Hepatocyte (in vitro differentiated cells): ENCODE results near the gene SYNGR2. TPM values are rescaled to one million over a fixed set of nuclear protein-coding genes. Genes with fewer than 3 reads are reported as not detected.

Source experiments
- DNase-seq: peaks from one replicate; pipeline ENCODE4 v3.0.0-alpha.2; 2016; ENCODE audit warnings: low spot score
- H2AFZ ChIP-seq: fragments of 200-600 bp; sonication (generic); 2 replicates; pipeline ENCODE4 v1.6.0; 2016; ENCODE audit warnings: antibody characterized with exemption, mild to moderate bottlenecking
- H3K27ac ChIP-seq: fragments of 200-600 bp; sonication (generic); 2 replicates; pipeline ENCODE4 v1.5.1; 2016; ENCODE audit warnings: mild to moderate bottlenecking
- H3K27me3 ChIP-seq: fragments of 200-600 bp; sonication (generic); 2 replicates; pipeline ENCODE4 v1.6.1; 2016
- H3K36me3 ChIP-seq: fragments of 200-600 bp; sonication (generic); replicated peaks from 2 replicates; pipeline ENCODE4 v1.5.1; 2016; ENCODE audit warnings: low read depth; ENCODE audit not compliant: insufficient read depth
- H3K4me1 ChIP-seq: fragments of 200-600 bp; sonication (generic); 2 replicates; pipeline ENCODE4 v1.5.1; 2016; ENCODE audit warnings: mild to moderate bottlenecking, moderate library complexity; ENCODE audit not compliant: insufficient read depth
- H3K4me2 ChIP-seq: fragments of 200-600 bp; sonication (generic); 2 replicates; pipeline ENCODE4 v1.6.0; 2016
- H3K4me3 ChIP-seq: fragments of 200-600 bp; sonication (generic); 2 replicates; pipeline ENCODE4 v1.5.1; 2016; ENCODE audit warnings: mild to moderate bottlenecking
- H3K79me2 ChIP-seq: fragments of 200-600 bp; sonication (generic); 2 replicates; pipeline ENCODE4 v1.6.0; 2017; ENCODE audit warnings: mild to moderate bottlenecking
- H3K9me2 ChIP-seq: fragments of 200-600 bp; sonication (generic); replicated peaks from 2 replicates; pipeline ENCODE4 v1.6.0; 2017; ENCODE audit warnings: mild to moderate bottlenecking; ENCODE audit not compliant: insufficient read depth
- H3K9me3 ChIP-seq: fragments of 200-600 bp; sonication (generic); 2 replicates; pipeline ENCODE4 v1.5.1; 2016; ENCODE audit warnings: low read depth, mild to moderate bottlenecking
- H4K20me1 ChIP-seq: fragments of 200-600 bp; sonication (generic); 2 replicates; pipeline ENCODE4 v1.6.0; 2016; ENCODE audit warnings: mild to moderate bottlenecking; ENCODE audit not compliant: insufficient read depth, poor library complexity, severe bottlenecking
- CTCF ChIP-seq: fragments of 200-600 bp; sonication (generic); IDR thresholded peaks from 2 replicates; pipeline ENCODE4 v1.5.1; 2016; ENCODE audit warnings: antibody characterized with exemption, mild to moderate bottlenecking; ENCODE audit not compliant: poor library complexity
- EZH2 ChIP-seq: fragments of 200-600 bp; sonication (generic); IDR thresholded peaks from 2 replicates; pipeline ENCODE4 v1.6.1; 2016; ENCODE audit warnings: antibody characterized with exemption, mild to moderate bottlenecking, borderline replicate concordance
- EZH2phosphoT487 ChIP-seq: fragments of 200-600 bp; sonication (generic); IDR thresholded peaks from one replicate; pipeline ENCODE4 v1.6.1; 2018; ENCODE audit warnings: antibody characterized with exemption, mild to moderate bottlenecking, low read depth, moderate library complexity; ENCODE audit not compliant: unreplicated experiment, severe bottlenecking
- WGBS: methylation state at CpG from one replicate; pipeline ENCODE4 v1.1.6; 2016; ENCODE audit warnings: low lambda C conversion rate; ENCODE audit errors: missing lambda C conversion rate; 5-methylcytosine and 5-hydroxymethylcytosine counted together
- polyA plus RNA-seq: library from polyadenylated mRNA; unstranded; fragments of >200 nt; fragmentation: Nextera tagmentation; extraction: Ambion mirVana; gene quantifications from 2 replicates; pipeline ENCODE4 v1.2.1, GENCODE V29; 2016
- total RNA-seq: library from RNA; depleted of rRNA; stranded (reverse); fragments of >200 nt; gene quantifications from 2 replicates; pipeline ENCODE4 v1.2.3, GENCODE V29; 2014

SYNGR2 gene
- total and polyA plus RNA-seq, 2 experiments from 2014 or later = 48.3 to 160 TPM

DNA sequence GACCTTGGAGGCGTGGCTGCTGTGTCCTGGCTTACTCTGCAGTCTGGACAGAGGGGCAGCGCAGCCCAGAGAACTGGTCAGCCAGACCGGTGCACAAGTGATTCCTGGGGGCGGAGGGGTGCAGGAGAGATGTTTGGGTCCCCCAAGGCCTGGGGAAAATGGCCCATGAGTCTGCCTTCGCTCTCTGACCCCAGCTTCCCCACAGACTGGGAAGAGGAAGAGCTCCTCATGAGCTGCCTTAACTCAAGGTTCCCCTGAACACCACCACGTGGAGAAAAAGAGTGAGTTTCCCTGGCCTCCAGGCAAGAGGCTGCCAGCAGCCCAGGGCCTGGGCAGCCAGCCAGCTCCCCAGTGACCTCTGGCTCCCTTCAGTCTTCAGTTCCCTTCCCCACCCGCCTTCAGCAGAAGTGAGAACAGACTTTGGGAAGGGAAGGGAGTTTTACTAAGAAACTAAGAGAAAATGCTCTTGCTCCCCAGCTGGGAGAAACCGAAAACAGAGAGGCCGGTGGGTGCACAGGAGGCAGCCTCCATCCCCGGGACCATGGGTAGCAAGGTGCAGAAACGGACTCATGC is 24.1 kb upstream of the SYNGR2 start:
- Histone ChIP-seq H2AFZ (no peak overlapping the region), H3K4me1 (peaks cover 22% of the 10 kb centered on the region), H3K4me3 (no peak overlapping the region), H3K27ac (no peak overlapping the region), H3K27me3 (no peaks in the 10 kb centered on the region), H3K79me2 (no peaks in the 10 kb centered on the region), H3K36me3 (no peaks in the 10 kb centered on the region), H3K4me2 (no peak overlapping the region), H3K9me2 (no peaks in the 10 kb centered on the region), H4K20me1 (no peaks in the 10 kb centered on the region), H3K9me3 (no peaks in the 10 kb centered on the region)
- WGBS = 81% methylated on average over 11 of the region's 11 CpGs
- TF ChIP-seq EZH2phosphoT487 = no peak
- TF ChIP-seq CTCF = no peak
- TF ChIP-seq EZH2 = no peak
- peak; percentile 80 for DNase-seq

GRCh38 chr17:78144736-78145641 is 23.4 kb upstream of the SYNGR2 start:
- Histone ChIP-seq H3K36me3 (no peaks in the 10 kb centered on the region), H3K9me3 (no peaks in the 10 kb centered on the region), H3K4me1 (peaks cover 22% of the 10 kb centered on the region), H2AFZ (no peak overlapping the region), H3K4me3 (no peak overlapping the region), H3K9me2 (no peaks in the 10 kb centered on the region), H3K27me3 (no peaks in the 10 kb centered on the region), H3K4me2 (no peak overlapping the region), H3K27ac (no peak overlapping the region), H4K20me1 (no peaks in the 10 kb centered on the region), H3K79me2 (no peaks in the 10 kb centered on the region)
- 78% methylated on average over 18 of the region's 18 CpGs for WGBS
- TF ChIP-seq EZH2phosphoT487 (no peak), EZH2 (no peak), CTCF (no peak)
- DNase-seq = no peak

GRCh38 chr17:78146471-78146869 is 21.9 kb upstream of the SYNGR2 start:
- no peaks in the 10 kb centered on the region for H3K27me3 ChIP-seq
- no peaks in the 10 kb centered on the region for H3K36me3 ChIP-seq
- TF ChIP-seq CTCF (no peak), EZH2phosphoT487 (no peak)
- no peaks in the 10 kb centered on the region for H4K20me1 ChIP-seq
- no peaks in the 10 kb centered on the region for H3K9me2 ChIP-seq
- H3K4me1 ChIP-seq = peaks cover 29% of the 10 kb centered on the region
- WGBS = 96% methylated on average over 7 of the region's 7 CpGs
- DNase-seq = no peak
- no peak overlapping the region for H3K4me3 ChIP-seq
- H3K79me2 ChIP-seq = no peaks in the 10 kb centered on the region
- H3K27ac ChIP-seq = no peak overlapping the region
- no peak overlapping the region for H2AFZ ChIP-seq
- H3K9me3 ChIP-seq = no peaks in the 10 kb centered on the region
- no peak overlapping the region for H3K4me2 ChIP-seq
